AG09309 (cell line): ENCODE data around the gene MLLT10.
"Not testable (repeated sequence)": the region's sequence is repeated elsewhere in the genome, so short reads cannot be mapped to it uniquely, and the experiment has no call there.

Source experiments
- DNase-seq: peaks from one replicate; pipeline ENCODE4 v3.0.0-alpha.2; 2010; ENCODE audit warnings: low read depth
- H3K4me3 ChIP-seq: 2 replicates; pipeline ENCODE4 v1.5.1; 2011; ENCODE audit warnings: mild to moderate bottlenecking, low read depth, low read length, moderate library complexity; ENCODE audit not compliant: control insufficient read depth
- CTCF ChIP-seq: IDR thresholded peaks from 2 replicates; pipeline ENCODE4 v1.5.1; 2011; ENCODE audit warnings: mild to moderate bottlenecking, low read depth, low read length, inconsistent platforms; ENCODE audit not compliant: insufficient read depth, control insufficient read depth; ENCODE audit errors: missing control alignments

MLLT10 gene

GRCh38 chr10:21534280-21534586 lies 201 bp downstream of the MLLT10 start:
- no peak for TF ChIP-seq CTCF
- no peak for DNase-seq
- peak overlapping the region; percentile 72 for H3K4me3 ChIP-seq

- no peak for TF ChIP-seq CTCF
- H3K4me3 ChIP-seq, result peak overlapping the region; percentile 72
- no peak for DNase-seq
These were observed 817 bp downstream of the MLLT10 start for GRCh38 chr10:21534604-21535493.

- no peak for TF ChIP-seq CTCF
- DNase-seq, result no peak
These were observed 1.5 kb downstream of the MLLT10 start for GRCh38 chr10:21535494-21535965.

GRCh38 chr10:21535976-21536375 lies 1.9 kb downstream of the MLLT10 start:
- H3K4me3 ChIP-seq, DNase-seq: not testable (repeated sequence)

More at GRCh38 chr10:21535494-21535965, 1.5 kb downstream of the MLLT10 start:
- H3K4me3 ChIP-seq, result peak overlapping the region; percentile 72

GRCh38 chr10:21536874-21537273 lies 2.8 kb downstream of the MLLT10 start:
- no peak overlapping the region for H3K4me3 ChIP-seq
- DNase-seq, result no peak
- TF ChIP-seq CTCF, result no peak

GRCh38 chr10:21540701-21541100 lies 6.7 kb downstream of the MLLT10 start:
- not testable (repeated sequence) for DNase-seq, H3K4me3 ChIP-seq

GRCh38 chr10:21547246-21547645 lies 13.2 kb downstream of the MLLT10 start:
- H3K4me3 ChIP-seq, result no peak overlapping the region
- TF ChIP-seq CTCF, result no peak
- DNase-seq, result no peak
